HCT116 (cell line): ENCODE results near the gene SNAI1. TPM values are rescaled to one million over a fixed set of nuclear protein-coding genes. Genes with fewer than 3 reads are reported as not detected.

Experiments used
- ATAC-seq: fragments of 200-7000 bp; cut with Tn5 transposase; 2 replicates; pipeline ENCODE4 v1.9.1; 2020; ENCODE audit warnings: mild to moderate bottlenecking, moderate library complexity
- BruUV-seq: library from RNA; stranded (reverse); fragments of 400-500 nt; replicated peaks from 2 replicates; lab custom pipeline; 2021; lab: Mats Ljungman, UMichigan
- CTCF ChIA-PET: fragments of 300-600 bp; sonication (Branson Sonifier 250); formaldehyde crosslinking; loops from one replicate; lab custom pipeline; 2021; ENCODE audit warnings: antibody characterized with exemption; lab: Charles Lee
- POLR2A ChIA-PET: fragments of 300-600, 350-600 bp; sonication (Branson Sonifier 250); formaldehyde crosslinking; loops from one replicate; lab custom pipeline; 2021; ENCODE audit warnings: antibody characterized with exemption; lab: Charles Lee
- RAD21 ChIA-PET, 2 experiments: fragments of 300-600 bp; sonication (Branson Sonifier 250); formaldehyde crosslinking; loops; one replicate each; lab custom pipeline; 2023; ENCODE audit warnings: low total read pairs in 2 of 2; ENCODE audit not compliant: uncharacterized antibody in 2 of 2, unreplicated experiment in 2 of 2, low non-redundant PET in 1 of 2; lab: Charles Lee
- DNase-seq: peaks from one replicate; pipeline ENCODE4 v3.0.0-alpha.2; 2010; ENCODE audit warnings: low read depth, low spot score
- H2AFZ ChIP-seq: fragments of 200-600 bp; shearing (Covaris generic), sonication (generic); 2 replicates; pipeline ENCODE4 v1.6.1; 2017; ENCODE audit warnings: low read depth, mixed run types, mixed read lengths, antibody characterized with exemption, low read length; ENCODE audit not compliant: poor library complexity, severe bottlenecking
- H3K27ac ChIP-seq: 2 replicates; pipeline ENCODE4 v1.5.1; 2012; ENCODE audit warnings: low read depth, low read length
- H3K27me3 ChIP-seq: fragments of 200-600 bp; sonication (generic); 2 replicates; pipeline ENCODE4 v1.6.1; 2016; ENCODE audit warnings: mixed run types, low read length, mixed read lengths; ENCODE audit not compliant: insufficient read depth
- H3K36me3 ChIP-seq, 2 experiments: fragments of 200-500 bp in 1 of 2; fragments of 200-600 bp in 1 of 2; sonication (Bioruptor generic) in 1 of 2; sonication (generic) in 1 of 2; 2 replicates each; pipeline versions ENCODE4 v1.5.1 to v1.6.1; 2014 to 2016; ENCODE audit warnings: low read length in 2 of 2, inconsistent platforms in 1 of 2, mixed read lengths in 1 of 2, mixed run types in 1 of 2; ENCODE audit not compliant: insufficient read depth in 2 of 2, control insufficient read depth in 1 of 2
- H3K4me1 ChIP-seq, 2 experiments: fragments of 200-600 bp in 1 of 2; sonication (generic) in 1 of 2; 2 replicates each; pipeline versions ENCODE4 v1.5.1 to v1.6.1; 2012 to 2017; ENCODE audit warnings: low read length in 2 of 2, inconsistent platforms in 1 of 2, mild to moderate bottlenecking in 1 of 2, mixed read lengths in 1 of 2, mixed run types in 1 of 2, moderate library complexity in 1 of 2; ENCODE audit not compliant: insufficient read depth in 2 of 2, control insufficient read depth in 1 of 2
- H3K4me2 ChIP-seq: fragments of 200-600 bp; sonication (generic); 2 replicates; pipeline ENCODE4 v1.6.1; 2017; ENCODE audit warnings: mixed run types, low read length, mixed read lengths
- H3K4me3 ChIP-seq, 2 experiments: fragments of 200-600 bp in 1 of 2; sonication (generic) in 1 of 2; replicated peaks in 1 of 2; 2 replicates each; pipeline ENCODE4 v1.5.1; 2011 to 2016; ENCODE audit warnings: low read length in 2 of 2, control low read depth in 1 of 2, low read depth in 1 of 2, mild to moderate bottlenecking in 1 of 2, mixed read lengths in 1 of 2, mixed run types in 1 of 2
- H3K79me2 ChIP-seq: fragments of 200-600 bp; sonication (generic); 2 replicates; pipeline ENCODE4 v1.6.1; 2017; ENCODE audit warnings: mild to moderate bottlenecking, mixed run types, low read length, moderate library complexity, mixed read lengths; ENCODE audit not compliant: insufficient read depth
- H3K9ac ChIP-seq: fragments of 200-600 bp; sonication (generic); 2 replicates; pipeline ENCODE4 v1.6.1; 2016; ENCODE audit warnings: low read length, mixed read lengths
- H3K9me2 ChIP-seq: fragments of 200-600 bp; sonication (generic), shearing (Covaris generic); 2 replicates; pipeline ENCODE4 v1.6.1; 2017; ENCODE audit warnings: mixed run types, mild to moderate bottlenecking, moderate library complexity; ENCODE audit not compliant: insufficient read depth
- H3K9me3 ChIP-seq, 2 experiments: fragments of 200-500 bp in 1 of 2; fragments of 200-600 bp in 1 of 2; sonication (Bioruptor generic) in 1 of 2; sonication (generic) in 1 of 2; 2 replicates each; pipeline ENCODE4 v1.6.1; 2014 to 2017; ENCODE audit warnings: low read length in 2 of 2, mixed read lengths in 2 of 2, inconsistent platforms in 1 of 2, low read depth in 1 of 2, mild to moderate bottlenecking in 1 of 2, mixed run types in 1 of 2, moderate library complexity in 1 of 2; ENCODE audit not compliant: control insufficient read depth in 1 of 2, insufficient read depth in 1 of 2
- H4K20me1 ChIP-seq: fragments of 200-600 bp; sonication (generic), shearing (Covaris generic); 2 replicates; pipeline ENCODE4 v1.6.1; 2017; ENCODE audit warnings: mixed run types, mild to moderate bottlenecking, moderate library complexity; ENCODE audit not compliant: insufficient read depth
- CEBPB ChIP-seq: IDR thresholded peaks from 2 replicates; pipeline ENCODE4 v1.6.1; 2012; ENCODE audit warnings: low read depth
- EZH2 ChIP-seq: fragments of 200-600 bp; sonication (generic); IDR thresholded peaks from 2 replicates; pipeline ENCODE4 v1.6.1; 2017; ENCODE audit warnings: antibody characterized with exemption, mixed run types
- EZH2phosphoT487 ChIP-seq: fragments of 200-600 bp; IDR thresholded peaks from 2 replicates; pipeline ENCODE4 v1.6.1; 2018; ENCODE audit warnings: antibody characterized with exemption, borderline replicate concordance
- JUND ChIP-seq: IDR thresholded peaks from 2 replicates; pipeline ENCODE4 v1.6.1; 2012
- MAX ChIP-seq: IDR thresholded peaks from 2 replicates; pipeline ENCODE4 v1.6.1; 2012
- RAD21 ChIP-seq: IDR thresholded peaks from 2 replicates; pipeline ENCODE4 v1.6.1; 2012; ENCODE audit warnings: low read depth, mild to moderate bottlenecking
- SIN3A ChIP-seq: IDR thresholded peaks from 2 replicates; pipeline ENCODE4 v1.6.1; 2012; ENCODE audit warnings: low read depth
- ZBTB33 ChIP-seq: IDR thresholded peaks from 2 replicates; pipeline ENCODE4 v1.6.1; 2011; ENCODE audit warnings: mild to moderate bottlenecking, low read length, moderate library complexity; ENCODE audit not compliant: insufficient replicate concordance; ENCODE audit errors: extremely low read depth
- ZFX ChIP-seq: fragments of 450-650 bp; IDR thresholded peaks from 2 replicates; pipeline ENCODE4 v1.6.1; 2017
- intact Hi-C: fragments of 100-400 bp; cut with micrococcal nuclease; formaldehyde crosslinking; loops from 2 replicates; pipeline ENCODE4 v1.10.0; 2022
- total RNA-seq: library from RNA; stranded (reverse); gene quantifications from one replicate; pipeline ENCODE4 v1.2.1, GENCODE V29; 2021; ENCODE audit not compliant: unreplicated experiment
- TF ChIP-seq, protein P1 (sequence below), 3 experiments: fragments of 200-600 bp in 1 of 3; sonication (generic) in 1 of 3; IDR thresholded peaks in 2 of 3; conservative IDR thresholded peaks in 1 of 3; 2 replicates each; pipeline ENCODE4 v1.5.1; 2012 to 2017; ENCODE audit warnings: low read depth in 2 of 3, low read length in 2 of 3, antibody characterized with exemption in 1 of 3, borderline replicate concordance in 1 of 3, control low read depth in 1 of 3, mild to moderate bottlenecking in 1 of 3, mixed read lengths in 1 of 3, mixed run types in 1 of 3, moderate library complexity in 1 of 3; ENCODE audit not compliant: insufficient read depth in 1 of 3
- TF ChIP-seq, protein P2 (sequence below): IDR thresholded peaks from 2 replicates; pipeline ENCODE4 v1.6.1; 2012

The SNAI1 gene
- total RNA-seq, 1 experiment from 2014 or later, result 13.4 TPM

- ChIA-PET RAD21 (interaction anchor here (0.6 to 2.4 kb wide), 8 partner anchors 16 to 204 kb away, joined by 3 to 25 read pairs (median 4); no protein-coding TSS in a partner anchor), POLR2A (interaction anchor here (1.1 to 1.3 kb wide), 2 partner anchors 91 to 212 kb away, joined by 3 to 9 read pairs; no protein-coding TSS in a partner anchor), CTCF (interaction anchor here (0.6 to 6.9 kb wide), 28 partner anchors 9 to 609 kb away, joined by 3 to 128 read pairs (median 4); partner anchors contain the start of genes PEDS1 and RNF114)
- Histone ChIP-seq H3K4me1 (peaks cover 12 to 36% of the 10 kb centered on the region in 2 experiments), H3K9me2 (no peaks in the 10 kb centered on the region), H3K4me3 (no peak overlapping the region), H3K9me3 (no peaks in the 10 kb centered on the region), H2AFZ (peak overlapping the region; percentile 90), H3K36me3 (peaks cover 0 to 6% of the 10 kb centered on the region in 2 experiments; a peak in 1 of 4 replicates), H4K20me1 (no peaks in the 10 kb centered on the region), H3K4me2 (peak overlapping the region; percentile 69), H3K79me2 (peaks cover 14% of the 10 kb centered on the region), H3K27me3 (no peaks in the 10 kb centered on the region), H3K9ac (peak overlapping the region; percentile 51), H3K27ac (no peak overlapping the region; the same call in 1 of the 2 replicates)
- intact Hi-C loops, result loop anchor here (1.0 to 10.0 kb wide), 4 partner anchors 92 to 596 kb away; no protein-coding TSS in a partner anchor
- no TSS peak for BruUV-seq
- TF ChIP-seq JUND (no peak), MAX (peak; percentile 97), EZH2 (no peak), ZBTB33 (no peak), ZFX (peak; percentile 72; the same call in 1 of the 2 replicates), CEBPB (no peak), RAD21 (peak; percentile 97), SIN3A (no peak), EZH2phosphoT487 (no peak)
- TF ChIP-seq, protein P1, sequence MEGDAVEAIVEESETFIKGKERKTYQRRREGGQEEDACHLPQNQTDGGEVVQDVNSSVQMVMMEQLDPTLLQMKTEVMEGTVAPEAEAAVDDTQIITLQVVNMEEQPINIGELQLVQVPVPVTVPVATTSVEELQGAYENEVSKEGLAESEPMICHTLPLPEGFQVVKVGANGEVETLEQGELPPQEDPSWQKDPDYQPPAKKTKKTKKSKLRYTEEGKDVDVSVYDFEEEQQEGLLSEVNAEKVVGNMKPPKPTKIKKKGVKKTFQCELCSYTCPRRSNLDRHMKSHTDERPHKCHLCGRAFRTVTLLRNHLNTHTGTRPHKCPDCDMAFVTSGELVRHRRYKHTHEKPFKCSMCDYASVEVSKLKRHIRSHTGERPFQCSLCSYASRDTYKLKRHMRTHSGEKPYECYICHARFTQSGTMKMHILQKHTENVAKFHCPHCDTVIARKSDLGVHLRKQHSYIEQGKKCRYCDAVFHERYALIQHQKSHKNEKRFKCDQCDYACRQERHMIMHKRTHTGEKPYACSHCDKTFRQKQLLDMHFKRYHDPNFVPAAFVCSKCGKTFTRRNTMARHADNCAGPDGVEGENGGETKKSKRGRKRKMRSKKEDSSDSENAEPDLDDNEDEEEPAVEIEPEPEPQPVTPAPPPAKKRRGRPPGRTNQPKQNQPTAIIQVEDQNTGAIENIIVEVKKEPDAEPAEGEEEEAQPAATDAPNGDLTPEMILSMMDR (IDR thresholded peaks at IDR 0.05 in 2 of 3, conservative IDR thresholded peaks at IDR 0.05 in 1 of 3; ENCODE audit: borderline replicate concordance in 1 of 3, insufficient read depth in 1 of 3, low read depth in 2 of 3, low read length in 2 of 3), result peak; percentile 94 to 99 (median 97); a peak in 5 of 6 replicates
- TF ChIP-seq, protein P2, sequence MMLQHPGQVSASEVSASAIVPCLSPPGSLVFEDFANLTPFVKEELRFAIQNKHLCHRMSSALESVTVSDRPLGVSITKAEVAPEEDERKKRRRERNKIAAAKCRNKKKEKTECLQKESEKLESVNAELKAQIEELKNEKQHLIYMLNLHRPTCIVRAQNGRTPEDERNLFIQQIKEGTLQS, result no peak
- ATAC-seq (peak; percentile 72), DNase-seq (peak; percentile 38)
Measured at GRCh38 chr20:49979030-49979832, 3.5 kb upstream of the SNAI1 start.
